ENCODE measurements around the gene ARMC2. TPM values are rescaled to one million over a fixed set of nuclear protein-coding genes. Genes with fewer than 3 reads are reported as not detected.

The ARMC2 gene
- total RNA-seq, 2 donors from 2014 or later, result 7.4 to 12.5 TPM

Other genes with a start within 250 kb of the ARMC2 start
- gene SESN1, start 246.4 kb downstream of the ARMC2 start, total RNA-seq, result 10 to 100 TPM; 25.3 to 33.8 TPM
- 10 to 100 TPM; 14.4 to 16.3 TPM for gene CEP57L1, start 247.1 kb downstream of the ARMC2 start, total RNA-seq